ENCODE data around the gene FAM151A.

FAM151A gene

GRCh38 chr1:54579337-54579781 is 44.0 kb downstream of the FAM151A start:
- no peak for DNase-seq (ENCODE audit: low read depth)

GRCh38 chr1:54577612-54578011 is 45.7 kb downstream of the FAM151A start:
- no peak for DNase-seq (ENCODE audit: low read depth)

- DNase-seq (ENCODE audit: low read depth): no peak
Measured at GRCh38 chr1:54575605-54576290, 47.6 kb downstream of the FAM151A start.

GRCh38 chr1:54575161-54575560 is 48.2 kb downstream of the FAM151A start:
- DNase-seq (ENCODE audit: low read depth): no peak

- DNase-seq (ENCODE audit: low read depth): no peak
Measured at GRCh38 chr1:54574158-54574778, 49.1 kb downstream of the FAM151A start.

- no peak for DNase-seq (ENCODE audit: low read depth)
Measured at GRCh38 chr1:54572542-54572850, 50.8 kb downstream of the FAM151A start.

- no peak for DNase-seq (ENCODE audit: low read depth)
Measured at GRCh38 chr1:54571803-54572541, 51.4 kb downstream of the FAM151A start.

- no peak for DNase-seq (ENCODE audit: low read depth)
Measured at GRCh38 chr1:54571326-54571725, 52.0 kb downstream of the FAM151A start.

- DNase-seq (ENCODE audit: low read depth): no peak
Measured at GRCh38 chr1:54570161-54570560, 53.2 kb downstream of the FAM151A start.

GRCh38 chr1:54569339-54569738 is 54.0 kb downstream of the FAM151A start:
- DNase-seq (ENCODE audit: low read depth): peak; percentile 33

GRCh38 chr1:54567961-54568360 is 55.4 kb downstream of the FAM151A start:
- DNase-seq (ENCODE audit: low read depth): no peak

GRCh38 chr1:54566438-54567141 is 56.7 kb downstream of the FAM151A start:
- DNase-seq (ENCODE audit: low read depth): no peak

GRCh38 chr1:54565113-54565501 is 58.2 kb downstream of the FAM151A start:
- DNase-seq (ENCODE audit: low read depth): no peak

- no peak for DNase-seq (ENCODE audit: low read depth)
Measured at GRCh38 chr1:54564312-54565112, 58.8 kb downstream of the FAM151A start.

GRCh38 chr1:54559771-54560231 is 63.5 kb downstream of the FAM151A start:
- DNase-seq (ENCODE audit: low read depth): no peak
